ENCODE results near the gene TEX19. TPM values are rescaled to one million over a fixed set of nuclear protein-coding genes. Genes with fewer than 3 reads are reported as not detected.

The TEX19 gene
- total and polyA plus RNA-seq, 9 of the 15 experiments (the other 6 are each of a cell fraction or from before 2014, with no cell fraction given) = 0.10 to 4.9 (median 1.9) TPM

DNA sequence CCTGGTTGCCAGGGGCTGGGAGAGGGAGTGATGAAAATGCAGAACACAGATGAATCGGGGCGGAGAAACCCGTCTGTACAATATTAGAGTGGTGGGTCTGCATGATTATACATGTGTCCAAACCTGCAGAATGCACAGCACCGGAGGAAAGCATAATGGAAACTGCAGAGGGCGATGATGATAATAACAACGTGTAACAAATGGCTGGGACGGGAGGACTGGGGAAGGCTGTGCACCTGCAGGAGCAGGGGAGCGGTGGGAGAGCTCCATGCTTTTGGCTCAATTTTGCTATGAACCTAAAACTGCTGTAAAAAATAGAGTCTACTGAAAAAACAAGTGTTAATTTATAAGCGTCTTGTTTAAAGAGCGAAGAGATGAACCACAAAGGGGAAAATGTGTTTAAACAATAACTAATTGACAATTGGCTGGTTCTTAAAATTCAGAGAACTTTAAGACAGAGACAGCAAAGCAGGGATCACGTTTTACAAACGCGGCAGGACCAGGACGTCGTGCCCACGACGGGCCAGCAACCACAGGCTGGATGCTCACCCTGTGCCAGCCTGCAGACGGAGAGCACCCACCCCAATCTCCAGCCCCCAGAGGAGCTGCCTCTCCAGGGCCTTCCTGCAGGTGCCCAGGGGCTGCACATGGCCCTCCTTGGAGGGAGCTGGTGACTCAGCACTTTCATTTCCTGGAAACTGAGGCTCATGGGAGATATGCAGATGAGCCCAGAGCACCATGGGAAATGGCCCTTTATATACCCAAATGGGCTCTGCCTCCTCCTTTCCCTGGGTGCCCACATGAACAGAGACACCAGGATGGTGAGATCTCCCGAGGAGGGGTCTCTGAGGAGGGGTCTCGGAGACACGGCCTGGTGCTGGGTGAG lies at the start of gene TEX19 (continued):
- TF ChIP-seq, protein P1, sequence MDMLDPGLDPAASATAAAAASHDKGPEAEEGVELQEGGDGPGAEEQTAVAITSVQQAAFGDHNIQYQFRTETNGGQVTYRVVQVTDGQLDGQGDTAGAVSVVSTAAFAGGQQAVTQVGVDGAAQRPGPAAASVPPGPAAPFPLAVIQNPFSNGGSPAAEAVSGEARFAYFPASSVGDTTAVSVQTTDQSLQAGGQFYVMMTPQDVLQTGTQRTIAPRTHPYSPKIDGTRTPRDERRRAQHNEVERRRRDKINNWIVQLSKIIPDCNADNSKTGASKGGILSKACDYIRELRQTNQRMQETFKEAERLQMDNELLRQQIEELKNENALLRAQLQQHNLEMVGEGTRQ (CRISPR knock-in tag; IDR thresholded peaks at IDR 0.05) = no peak
- no peak for TF ChIP-seq ZNF184 (CRISPR knock-in tag; IDR thresholded peaks at IDR 0.05)
- no peak; a peak in 1 of 4 replicates for TF ChIP-seq NRF1 (conservative IDR thresholded peaks at IDR 0.05 in 1 of 2, IDR thresholded peaks at IDR 0.05 in 1 of 2)
- TF ChIP-seq E2F6 (IDR thresholded peaks at IDR 0.05; ENCODE audit: borderline replicate concordance in 1 of 2, extremely low read depth in 1 of 2, insufficient read depth in 1 of 2, insufficient read length in 1 of 2, low read depth in 1 of 2, low read length in 1 of 2, poor library complexity in 1 of 2, severe bottlenecking in 1 of 2) = peak; percentile 98 to 99
- TF ChIP-seq, protein P2, sequence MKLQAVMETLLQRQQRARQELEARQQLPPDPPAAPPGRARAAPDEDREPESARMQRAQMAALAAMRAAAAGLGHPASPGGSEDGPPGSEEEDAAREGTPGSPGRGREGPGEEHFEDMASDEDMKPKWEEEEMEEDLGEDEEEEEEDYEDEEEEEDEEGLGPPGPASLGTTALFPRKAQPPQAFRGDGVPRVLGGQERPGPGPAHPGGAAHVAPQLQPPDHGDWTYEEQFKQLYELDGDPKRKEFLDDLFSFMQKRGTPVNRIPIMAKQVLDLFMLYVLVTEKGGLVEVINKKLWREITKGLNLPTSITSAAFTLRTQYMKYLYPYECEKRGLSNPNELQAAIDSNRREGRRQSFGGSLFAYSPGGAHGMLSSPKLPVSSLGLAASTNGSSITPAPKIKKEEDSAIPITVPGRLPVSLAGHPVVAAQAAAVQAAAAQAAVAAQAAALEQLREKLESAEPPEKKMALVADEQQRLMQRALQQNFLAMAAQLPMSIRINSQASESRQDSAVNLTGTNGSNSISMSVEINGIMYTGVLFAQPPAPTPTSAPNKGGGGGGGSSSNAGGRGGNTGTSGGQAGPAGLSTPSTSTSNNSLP (IDR thresholded peaks at IDR 0.05; ENCODE audit: borderline replicate concordance, low read depth, low read length) = no peak
- no peak for TF ChIP-seq HCFC1 (IDR thresholded peaks at IDR 0.05; ENCODE audit: low read depth, low read length)
- TF ChIP-seq ZNF551 (CRISPR knock-in tag; IDR thresholded peaks at IDR 0.05) = no peak
- TF ChIP-seq HLTF (IDR thresholded peaks at IDR 0.05) = no peak
- peak; percentile 54 for TF ChIP-seq PHF20 (IDR thresholded peaks at IDR 0.05; ENCODE audit: partially characterized antibody)
- TF ChIP-seq, protein P3, sequence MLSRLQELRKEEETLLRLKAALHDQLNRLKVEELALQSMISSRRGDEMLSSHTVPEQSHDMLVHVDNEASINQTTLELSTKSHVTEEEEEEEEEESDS (CRISPR knock-in tag; IDR thresholded peaks at IDR 0.05) = no peak
- TF ChIP-seq CBX8 (IDR thresholded peaks at IDR 0.05; ENCODE audit: borderline replicate concordance, extremely low read depth, low read depth, low read length, poor library complexity, severe bottlenecking) = no peak
- no peak for TF ChIP-seq KHSRP (IDR thresholded peaks at IDR 0.05)
- TF ChIP-seq CBFA2T2 (conservative IDR thresholded peaks at IDR 0.05) = no peak
- TF ChIP-seq SRSF3 (IDR thresholded peaks at IDR 0.05; ENCODE audit: insufficient read depth, low read length) = no peak
- TF ChIP-seq MAFK (IDR thresholded peaks at IDR 0.05; ENCODE audit: low read length) = peak; percentile 82
- no peak for TF ChIP-seq TRIM25 (IDR thresholded peaks at IDR 0.05; ENCODE audit: borderline replicate concordance)
- peak in 1 of 2 experiments; percentile 83; a peak in 1 of 3 replicates for TF ChIP-seq CBX3 (IDR thresholded peaks at IDR 0.05; ENCODE audit: borderline replicate concordance in 1 of 2, low read length in 2 of 2)
- peak; percentile 94 for TF ChIP-seq MAFG (tag; conservative IDR thresholded peaks at IDR 0.05)
- TF ChIP-seq YBX1 (IDR thresholded peaks at IDR 0.05) = no peak
- TF ChIP-seq, protein P4, sequence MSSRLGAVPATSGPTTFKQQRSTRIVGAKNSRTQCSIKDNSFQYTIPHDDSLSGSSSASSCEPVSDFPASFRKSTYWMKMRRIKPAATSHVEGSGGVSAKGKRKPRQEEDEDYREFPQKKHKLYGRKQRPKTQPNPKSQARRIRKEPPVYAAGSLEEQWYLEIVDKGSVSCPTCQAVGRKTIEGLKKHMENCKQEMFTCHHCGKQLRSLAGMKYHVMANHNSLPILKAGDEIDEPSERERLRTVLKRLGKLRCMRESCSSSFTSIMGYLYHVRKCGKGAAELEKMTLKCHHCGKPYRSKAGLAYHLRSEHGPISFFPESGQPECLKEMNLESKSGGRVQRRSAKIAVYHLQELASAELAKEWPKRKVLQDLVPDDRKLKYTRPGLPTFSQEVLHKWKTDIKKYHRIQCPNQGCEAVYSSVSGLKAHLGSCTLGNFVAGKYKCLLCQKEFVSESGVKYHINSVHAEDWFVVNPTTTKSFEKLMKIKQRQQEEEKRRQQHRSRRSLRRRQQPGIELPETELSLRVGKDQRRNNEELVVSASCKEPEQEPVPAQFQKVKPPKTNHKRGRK (tag; IDR thresholded peaks at IDR 0.05) = no peak
